ENCODE results near the gene TTLL7. TPM values are rescaled to one million over a fixed set of nuclear protein-coding genes. Genes with fewer than 3 reads are reported as not detected.

The TTLL7 gene
- total RNA-seq, 2 donors from 2014 or later, result 10.8 to 17.4 TPM

GRCh38 chr1:83864991-83865390 lies 133.9 kb downstream of the TTLL7 start:
- Histone ChIP-seq H3K4me3 (no peak overlapping the region), H3K4me1 (peaks cover 0 to 9% of the 10 kb centered on the region in 2 donors), H3K9me3 (no peaks in the 10 kb centered on the region), H3K36me3 (no peaks in the 10 kb centered on the region), H3K27ac (no peak overlapping the region), H3K27me3 (no peaks in the 10 kb centered on the region)
- no peak for TF ChIP-seq CTCF (IDR thresholded peaks at IDR 0.05)
- no peak for DNase-seq (ENCODE audit: low spot score)

- no peaks in the 10 kb centered on the region for H3K27me3 ChIP-seq
- peak overlapping the region; percentile 74 to 87 for H3K27ac ChIP-seq
- H3K36me3 ChIP-seq, result no peaks in the 10 kb centered on the region
- H3K4me1 ChIP-seq, result peaks cover 0 to 9% of the 10 kb centered on the region in 2 donors
- H3K9me3 ChIP-seq, result no peaks in the 10 kb centered on the region
- H3K4me3 ChIP-seq, result peak overlapping the region; percentile 61 to 70
- peak; percentile 82 for DNase-seq (ENCODE audit: low spot score)
- TF ChIP-seq CTCF (IDR thresholded peaks at IDR 0.05), result peak; percentile 71 to 85
Measured at GRCh38 chr1:83860490-83861221, 138.3 kb downstream of the TTLL7 start.

- Histone ChIP-seq H3K4me3 (no peak overlapping the region), H3K27ac (no peak overlapping the region), H3K9me3 (no peaks in the 10 kb centered on the region), H3K27me3 (no peaks in the 10 kb centered on the region), H3K36me3 (no peaks in the 10 kb centered on the region), H3K4me1 (peaks cover 0 to 9% of the 10 kb centered on the region in 2 donors)
- no peak for TF ChIP-seq CTCF (IDR thresholded peaks at IDR 0.05)
- DNase-seq (ENCODE audit: low spot score), result no peak
Measured at GRCh38 chr1:83857716-83858115, 141.2 kb downstream of the TTLL7 start.

- H3K27ac ChIP-seq, result no peak overlapping the region
- TF ChIP-seq CTCF (IDR thresholded peaks at IDR 0.05), result peak in 1 of 2 donors; percentile 47
- H3K4me1 ChIP-seq, result peaks cover 0 to 9% of the 10 kb centered on the region in 2 donors
- H3K4me3 ChIP-seq, result no peak overlapping the region
- no peak for DNase-seq (ENCODE audit: low spot score)
- H3K36me3 ChIP-seq, result no peaks in the 10 kb centered on the region
- H3K9me3 ChIP-seq, result no peaks in the 10 kb centered on the region
- no peaks in the 10 kb centered on the region for H3K27me3 ChIP-seq
Measured at GRCh38 chr1:83857103-83857502, 141.8 kb downstream of the TTLL7 start.

GRCh38 chr1:83856381-83856780 lies 142.6 kb downstream of the TTLL7 start:
- Histone ChIP-seq H3K27ac (no peak overlapping the region), H3K9me3 (no peaks in the 10 kb centered on the region), H3K36me3 (no peaks in the 10 kb centered on the region), H3K4me1 (peaks cover 0 to 9% of the 10 kb centered on the region in 2 donors), H3K4me3 (no peak overlapping the region), H3K27me3 (no peaks in the 10 kb centered on the region)
- no peak for DNase-seq (ENCODE audit: low spot score)
- no peak for TF ChIP-seq CTCF (IDR thresholded peaks at IDR 0.05)

- Histone ChIP-seq H3K36me3 (no peaks in the 10 kb centered on the region), H3K4me3 (no peak overlapping the region), H3K9me3 (no peaks in the 10 kb centered on the region), H3K27me3 (no peaks in the 10 kb centered on the region), H3K4me1 (no peaks in the 10 kb centered on the region), H3K27ac (no peak overlapping the region)
- DNase-seq (ENCODE audit: low spot score), result no peak
- TF ChIP-seq CTCF (IDR thresholded peaks at IDR 0.05), result no peak
Measured at GRCh38 chr1:83854456-83854855, 144.5 kb downstream of the TTLL7 start.
